NCI-H2107 treated with DMSO at 0.1 percent for 48 hours (cell line): Measurements from ENCODE around the gene ADCY7.

Experiments used
- DNase-seq: peaks from one replicate; lab custom pipeline; 2025; ENCODE audit not compliant: unreplicated experiment; lab: John Stamatoyannopoulos, UW

Gene ADCY7

GRCh38 chr16:50279504-50279865 lies 13.1 kb downstream of the ADCY7 start:
- no peak for DNase-seq

- no peak for DNase-seq
Observed at GRCh38 chr16:50280932-50281331, 14.6 kb downstream of the ADCY7 start.

- DNase-seq: peak; percentile 43
Observed at GRCh38 chr16:50281391-50282009, 15.1 kb downstream of the ADCY7 start.

GRCh38 chr16:50282010-50282538 lies 15.7 kb downstream of the ADCY7 start:
- DNase-seq: no peak

GRCh38 chr16:50282955-50283631 lies 16.7 kb downstream of the ADCY7 start:
- DNase-seq: no peak

DNA sequence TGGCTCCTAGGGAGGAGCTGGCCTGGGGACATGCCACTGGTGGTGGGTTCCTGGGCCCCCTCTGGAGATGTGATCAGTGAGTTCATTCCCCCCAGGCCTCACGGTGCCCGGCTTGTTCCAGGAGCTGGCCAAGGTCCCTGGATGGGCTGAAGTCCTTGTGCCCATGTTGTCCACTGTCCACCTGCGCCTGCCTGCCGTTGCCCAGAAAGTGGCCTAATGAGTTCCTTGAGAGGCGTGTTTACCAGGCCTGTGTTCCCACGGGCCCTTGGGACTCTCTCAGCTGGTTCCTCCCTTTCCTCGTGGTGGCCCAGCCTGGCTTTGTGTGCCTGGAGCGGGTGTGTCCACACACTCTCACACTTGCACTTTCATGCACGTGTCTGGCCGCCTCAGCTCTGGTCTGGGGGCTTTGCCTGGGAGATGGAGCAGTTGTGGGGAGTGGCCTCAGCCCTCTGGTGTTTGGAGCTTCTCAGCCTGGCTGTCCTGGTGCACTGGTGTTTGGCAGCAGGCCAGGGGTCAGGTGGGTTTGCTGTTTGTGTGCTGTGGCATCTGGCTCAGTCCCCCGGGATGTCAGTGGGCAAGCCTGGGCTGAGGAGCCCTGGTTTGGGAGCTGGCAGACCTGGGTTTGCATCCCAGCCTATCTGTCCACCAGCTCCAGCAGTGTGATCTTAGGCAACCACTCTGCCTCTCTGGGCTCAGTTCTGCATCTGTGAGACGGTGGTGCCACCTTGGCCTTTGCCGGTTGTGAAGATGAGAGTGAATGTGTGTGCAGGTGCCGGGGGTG lies 18.0 kb downstream of the ADCY7 start:
- no peak for DNase-seq

DNA sequence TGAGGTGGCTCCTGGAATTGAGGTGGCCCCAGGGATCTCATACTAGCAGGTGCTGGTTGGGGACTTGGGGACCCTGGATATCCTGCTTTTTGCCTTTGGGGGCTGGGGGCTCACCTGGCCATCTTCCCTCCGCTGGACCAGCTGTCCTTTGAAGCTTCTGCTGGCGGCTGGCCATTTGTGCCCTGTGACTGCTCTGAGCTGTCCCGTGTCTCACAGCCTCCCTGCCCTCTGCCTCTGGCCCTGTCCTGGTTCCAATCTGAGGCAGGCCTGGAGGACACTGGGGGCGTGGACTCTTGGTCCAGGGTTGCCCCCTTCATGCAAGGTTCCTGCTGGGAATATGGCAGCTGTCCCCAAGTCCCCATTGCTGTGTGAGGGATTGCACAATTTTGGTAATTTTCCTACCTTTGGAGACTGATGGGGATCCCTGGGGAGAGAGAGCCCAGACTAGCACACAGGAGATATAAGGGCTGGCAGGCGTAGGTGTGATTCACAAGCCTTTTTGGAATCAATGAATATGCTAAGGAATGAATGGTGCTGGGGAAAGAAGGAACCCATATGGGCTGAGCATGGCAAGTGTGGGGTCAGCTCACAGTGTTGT lies 19.2 kb downstream of the ADCY7 start:
- no peak for DNase-seq

- DNase-seq: no peak
Observed at GRCh38 chr16:50286681-50287080, 20.3 kb downstream of the ADCY7 start.

GRCh38 chr16:50288026-50288425 lies 21.7 kb downstream of the ADCY7 start:
- no peak for DNase-seq

GRCh38 chr16:50288920-50289319 lies 22.6 kb downstream of the ADCY7 start:
- no peak for DNase-seq

DNA sequence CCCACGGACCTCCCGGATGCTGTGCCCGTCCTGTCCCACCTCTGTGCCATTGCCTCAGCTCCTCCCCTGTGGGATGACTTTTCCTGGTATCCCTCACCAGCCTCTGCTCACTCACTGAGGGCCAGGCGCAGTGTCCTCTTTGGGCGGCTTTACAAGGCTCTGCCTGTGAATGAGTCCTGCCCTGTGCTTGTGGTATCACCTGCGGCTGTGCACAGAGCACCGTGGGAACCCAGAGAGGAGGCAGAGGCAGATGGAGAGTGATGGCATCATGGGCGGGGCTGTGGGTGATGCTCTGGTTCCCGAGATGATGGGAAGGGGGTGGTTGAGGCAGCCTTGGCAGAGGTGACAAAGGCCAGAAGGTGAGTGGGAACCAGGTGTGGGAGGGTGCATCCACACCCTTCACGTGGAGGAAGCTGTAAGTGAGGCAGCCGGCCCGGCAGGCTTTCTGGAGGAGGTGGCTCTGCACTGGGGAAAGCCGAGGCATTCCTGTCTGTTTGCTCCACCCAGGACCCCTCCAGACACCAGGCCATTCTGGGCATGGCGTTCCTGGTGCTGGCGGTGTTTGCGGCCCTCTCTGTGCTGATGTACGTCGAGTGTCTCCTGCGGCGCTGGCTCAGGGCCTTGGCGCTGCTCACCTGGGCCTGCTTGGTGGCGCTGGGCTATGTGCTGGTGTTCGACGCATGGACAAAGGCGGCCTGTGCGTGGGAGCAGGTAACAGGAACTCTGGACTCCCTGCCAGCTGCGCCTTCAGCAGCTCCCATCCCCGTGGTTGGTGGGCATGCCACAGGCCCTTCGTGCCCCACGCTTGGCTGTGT lies 23.8 kb downstream of the ADCY7 start:
- DNase-seq: no peak

GRCh38 chr16:50290856-50291255 lies 24.5 kb downstream of the ADCY7 start:
- DNase-seq: no peak

GRCh38 chr16:50291719-50292565 lies 25.6 kb downstream of the ADCY7 start:
- no peak for DNase-seq

GRCh38 chr16:50292566-50292948 lies 26.2 kb downstream of the ADCY7 start:
- DNase-seq: no peak

DNA sequence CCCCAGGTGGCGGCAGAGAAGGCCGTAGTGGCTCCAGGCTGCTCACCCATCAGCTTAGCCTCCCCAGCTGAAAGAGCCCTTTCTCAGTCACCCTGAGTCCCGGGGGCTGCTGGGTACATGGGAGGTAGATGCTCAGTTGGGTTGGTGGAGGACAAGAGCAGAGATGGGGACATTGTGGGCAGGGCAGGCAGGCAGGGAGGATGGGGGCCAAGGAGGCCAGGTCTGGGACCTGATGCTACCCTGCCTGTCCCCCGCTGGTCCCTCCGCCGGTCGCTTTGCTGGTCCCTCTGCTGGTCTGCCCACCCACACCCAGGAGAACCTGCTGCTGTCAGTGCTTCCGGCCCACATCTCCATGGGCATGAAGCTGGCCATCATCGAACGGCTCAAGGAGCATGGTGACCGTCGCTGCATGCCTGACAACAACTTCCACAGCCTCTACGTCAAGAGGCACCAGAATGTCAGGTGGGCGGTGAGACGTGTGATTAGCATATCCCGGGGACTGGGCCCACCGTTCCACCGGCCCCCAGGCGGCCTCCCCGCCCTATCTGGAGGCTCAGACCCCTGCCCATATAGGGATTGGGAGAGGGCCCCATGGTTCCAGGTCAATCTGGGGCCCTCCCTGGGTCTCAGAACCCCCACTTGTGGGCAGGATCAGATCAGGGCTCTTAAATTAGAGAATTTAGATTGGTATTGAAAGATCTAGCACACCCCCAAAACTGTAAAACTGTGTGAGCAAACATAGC lies 26.9 kb downstream of the ADCY7 start:
- no peak for DNase-seq

DNA sequence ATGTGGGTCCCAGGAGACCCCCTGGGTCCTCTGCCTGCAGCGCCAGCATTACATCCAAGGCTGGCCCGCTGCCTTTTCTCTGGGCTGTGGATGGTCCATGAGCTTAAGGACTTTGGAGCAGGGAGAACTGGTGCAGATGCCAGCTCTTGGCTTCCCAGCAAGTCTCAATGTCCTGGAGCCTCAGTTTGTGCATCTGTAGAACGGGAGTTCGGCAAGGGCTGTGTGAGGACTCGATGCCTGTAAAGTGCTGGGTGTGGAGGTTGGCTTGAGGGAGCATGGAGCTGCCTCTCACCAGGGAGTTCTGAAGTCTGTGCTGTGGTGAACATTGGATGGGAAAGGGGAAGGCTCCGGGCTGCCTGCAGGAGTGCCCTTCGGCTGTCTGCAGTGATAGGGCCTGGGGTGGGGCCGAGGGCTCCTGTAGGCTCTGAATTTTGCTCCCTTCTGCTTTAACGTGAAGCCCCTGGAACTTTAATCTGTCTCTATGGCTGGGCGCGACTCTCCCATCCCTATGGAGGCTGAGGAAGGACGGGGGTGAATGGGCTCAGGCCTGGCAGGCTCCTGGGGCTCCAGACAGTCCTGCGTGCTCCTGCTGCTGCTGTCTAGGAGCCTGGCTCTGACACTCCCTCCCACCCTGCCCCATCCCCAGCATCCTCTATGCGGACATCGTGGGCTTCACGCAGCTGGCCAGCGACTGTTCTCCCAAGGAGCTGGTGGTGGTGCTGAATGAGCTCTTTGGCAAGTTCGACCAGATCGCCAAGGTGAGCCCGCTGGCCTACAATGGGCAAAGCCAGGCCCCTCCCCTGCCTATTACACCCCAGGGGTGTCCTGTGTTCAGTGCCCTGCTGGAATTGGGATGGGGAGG lies 27.9 kb downstream of the ADCY7 start:
- DNase-seq: no peak

- DNase-seq: no peak
Observed at GRCh38 chr16:50294955-50295354, 28.6 kb downstream of the ADCY7 start.

GRCh38 chr16:50295541-50296132 lies 29.3 kb downstream of the ADCY7 start:
- no peak for DNase-seq
